ENCODE measurements around the gene NELL1.

- TF ChIP-seq CTCF (conservative IDR thresholded peaks at IDR 0.05 in 1 of 2, IDR thresholded peaks at IDR 0.05 in 1 of 2; ENCODE audit: low read depth in 1 of 2, low read length in 2 of 2) (no peak), EZH2 (IDR thresholded peaks at IDR 0.05; ENCODE audit: low read length, missing control alignments) (no peak)
Observed at GRCh38 chr11:21180182-21180581, 510.8 kb downstream of the NELL1 start.
